ENCODE results near the gene NCAPH2.

DNA sequence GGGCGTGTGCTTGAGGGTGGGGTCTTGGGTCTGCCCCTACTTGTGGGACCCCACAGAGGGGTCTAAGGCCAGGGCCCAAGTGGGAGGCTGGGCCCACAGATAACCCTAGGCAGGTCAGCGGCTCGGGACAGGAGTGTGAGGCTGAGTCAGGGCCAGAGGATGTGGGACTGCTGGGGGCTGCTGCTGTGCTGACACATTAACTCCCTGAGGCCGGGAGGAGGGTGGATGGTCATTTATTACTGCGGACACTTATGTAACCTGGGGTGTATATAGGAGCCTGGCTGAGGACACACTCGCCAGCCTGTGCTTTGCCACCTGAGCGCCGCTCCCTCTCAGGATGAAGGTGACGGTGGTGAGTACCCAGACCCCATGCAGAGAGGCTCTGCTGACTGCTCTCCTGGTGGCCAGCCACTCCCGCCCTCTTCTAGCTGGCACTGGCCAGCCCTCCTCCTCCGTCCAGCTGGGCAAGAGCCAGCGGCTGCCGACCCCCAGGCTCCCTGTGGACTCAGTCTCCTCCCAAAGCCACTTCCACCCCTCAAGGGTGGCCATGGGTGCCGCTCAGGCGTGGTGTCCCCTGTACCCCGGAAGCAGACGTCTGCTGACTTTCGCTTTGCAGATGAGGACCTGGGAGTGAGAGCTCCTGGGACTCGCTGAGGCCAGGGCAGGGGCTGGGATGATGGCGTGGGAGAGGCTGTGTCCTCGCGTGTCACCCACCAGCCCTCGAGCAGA, 21.3 kb upstream of the NCAPH2 start, which contains the start of gene MIOX:
- TF ChIP-seq CTCF (IDR thresholded peaks at IDR 0.05) (no peak), POLR2A (IDR thresholded peaks at IDR 0.05) (no peak)
